ENCODE results near the gene PSME2.

Gene PSME2

GRCh38 chr14:24179294-24179960 lies 33.0 kb upstream of the PSME2 start:
- DNase-seq: no peak

DNA sequence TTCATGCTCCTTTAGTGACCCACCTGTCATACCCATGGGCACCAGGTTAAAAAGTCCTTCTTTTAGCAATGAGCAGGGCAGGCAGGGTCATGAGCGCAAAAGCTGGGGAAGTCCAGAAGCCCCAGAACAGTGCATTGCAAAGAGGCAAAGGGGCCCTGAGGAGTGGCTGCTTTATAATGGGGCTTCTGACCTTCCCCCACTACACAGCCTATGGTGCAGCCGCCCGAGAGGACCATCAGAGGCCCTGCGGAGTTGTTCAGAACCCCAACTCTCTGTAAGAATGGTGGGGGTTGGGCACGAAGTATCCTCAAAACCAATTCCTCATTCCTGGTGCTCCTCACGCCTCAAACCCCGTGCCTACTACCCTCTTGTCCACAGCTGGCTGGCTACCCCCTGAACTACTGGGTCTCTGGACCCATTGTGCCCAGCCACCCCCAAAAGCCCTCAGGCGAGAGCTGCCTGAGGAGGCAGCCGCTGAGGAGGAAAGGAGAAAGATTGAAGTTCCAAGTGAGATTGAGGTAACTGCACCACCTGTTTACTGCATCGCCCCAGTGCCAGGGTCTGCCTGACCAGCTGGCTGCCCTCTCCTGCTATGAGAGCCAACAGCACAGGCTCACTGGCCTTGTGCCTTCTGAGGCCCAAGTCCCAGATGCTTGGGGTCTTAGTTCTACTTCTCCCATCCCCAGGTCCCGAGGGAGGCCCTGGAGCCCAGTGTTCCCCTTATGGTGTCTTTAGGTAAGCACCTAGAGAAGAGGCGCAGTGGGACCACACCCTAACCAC lies 32.2 kb upstream of the PSME2 start:
- no peak for DNase-seq

- DNase-seq: no peak
Observed at GRCh38 chr14:24177891-24178290, 31.5 kb upstream of the PSME2 start.

- DNase-seq: no peak
Observed at GRCh38 chr14:24177041-24177825, 30.8 kb upstream of the PSME2 start.

DNA sequence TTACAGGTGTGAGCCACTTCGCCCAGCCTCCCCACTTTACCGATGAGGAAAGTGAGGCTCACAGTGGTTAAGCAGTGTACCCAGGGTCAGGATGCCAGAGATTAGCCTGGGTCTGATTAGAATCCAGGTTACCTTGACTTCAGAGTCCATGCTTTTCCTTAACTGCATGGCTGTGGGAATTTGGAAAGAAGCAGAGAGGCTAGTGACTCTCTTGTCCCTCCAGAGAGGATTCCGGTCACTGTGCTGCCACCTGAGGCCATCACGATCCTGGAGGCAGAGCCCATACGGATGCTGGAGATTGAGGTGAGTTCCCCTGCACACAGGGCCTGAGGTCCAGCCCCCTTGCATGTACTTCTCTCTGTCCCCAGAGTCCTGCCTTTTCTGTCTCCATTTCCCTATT lies 30.2 kb upstream of the PSME2 start:
- DNase-seq: no peak

GRCh38 chr14:24172871-24173281 lies 26.5 kb upstream of the PSME2 start:
- DNase-seq: no peak

- no peak for DNase-seq
Observed at GRCh38 chr14:24172261-24172860, 26.0 kb upstream of the PSME2 start.

DNA sequence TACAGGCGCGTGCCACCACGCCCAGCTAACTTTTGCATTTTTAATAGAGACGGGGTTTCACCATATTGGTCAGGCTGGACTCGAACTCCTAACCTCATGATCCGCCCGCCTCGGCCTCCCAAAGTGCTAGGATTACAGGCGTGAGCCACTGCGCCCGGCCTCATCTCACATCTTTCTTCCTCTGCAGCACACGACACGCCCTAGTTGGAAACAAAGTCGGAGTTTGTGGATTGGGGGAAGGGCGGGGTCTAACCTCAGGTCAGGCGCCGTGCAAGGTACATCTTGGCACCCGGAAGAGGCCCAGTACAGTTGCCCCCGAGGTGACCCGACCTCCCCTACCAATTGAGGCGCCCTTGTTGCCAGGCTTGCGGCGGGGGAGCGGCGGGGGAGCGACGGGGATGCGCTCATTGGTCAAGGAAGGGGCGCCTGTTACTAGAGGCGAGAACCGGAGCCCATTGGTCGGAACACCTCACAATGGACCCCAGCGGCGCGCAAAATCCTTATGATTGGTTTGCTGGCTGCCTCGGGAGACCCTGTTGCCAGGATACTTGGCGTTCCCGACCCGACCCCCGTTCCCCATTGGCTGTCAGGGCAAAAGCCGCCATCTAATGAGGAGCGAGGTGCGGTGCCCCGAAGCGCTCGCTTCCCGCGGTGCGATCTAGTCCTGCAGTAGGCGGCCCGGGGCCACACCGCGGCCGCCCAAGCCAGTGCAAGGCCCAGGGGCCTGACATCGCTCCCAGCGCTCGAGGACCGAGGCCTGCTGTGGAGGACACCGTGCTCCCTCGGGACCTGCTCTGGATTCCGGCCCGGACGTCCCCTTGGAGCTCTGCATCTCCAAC lies 25.2 kb upstream of the PSME2 start, which contains the start of gene REC8:
Gene REC8, plus strand, starts transcription at position 659 of the 839 bp plus-strand sequence. CDS start 473 bp downstream, outside the sequence.
- DNase-seq: peak; percentile 66 to 76

DNA sequence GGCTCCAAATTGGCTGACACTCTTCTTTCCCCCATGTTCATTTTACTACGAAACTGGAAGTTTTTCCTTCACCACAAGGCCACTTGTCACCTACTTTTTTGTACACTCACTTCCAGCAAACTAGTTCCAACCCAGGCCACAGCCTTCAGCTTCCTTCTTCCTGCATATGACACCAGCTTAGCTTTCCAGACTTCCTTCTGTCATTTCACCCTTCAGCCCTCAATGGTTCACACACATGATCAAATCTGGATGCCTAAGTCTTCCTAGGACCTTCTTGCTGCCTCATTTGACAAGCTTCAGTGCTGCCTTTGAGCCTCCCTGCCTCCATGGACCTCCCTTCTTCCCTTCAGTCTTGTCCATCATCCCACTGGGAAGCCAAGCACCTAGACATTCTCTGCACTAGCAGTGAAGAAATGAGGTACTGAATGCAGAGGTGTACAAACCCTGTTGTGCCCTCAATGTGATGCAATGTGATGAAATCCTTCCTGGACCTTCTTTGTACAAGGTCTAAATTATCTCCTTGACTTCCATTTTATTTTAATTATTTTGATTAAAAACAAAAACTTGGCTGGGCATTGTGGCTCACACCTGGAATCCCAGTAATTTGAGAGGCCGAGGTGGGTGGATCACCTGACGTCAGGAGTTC lies 21.2 kb upstream of the PSME2 start:
- no peak for DNase-seq

- DNase-seq: no peak
Observed at GRCh38 chr14:24165785-24166184, 19.4 kb upstream of the PSME2 start.

GRCh38 chr14:24164518-24164991 lies 18.1 kb upstream of the PSME2 start:
- no peak for DNase-seq

DNA sequence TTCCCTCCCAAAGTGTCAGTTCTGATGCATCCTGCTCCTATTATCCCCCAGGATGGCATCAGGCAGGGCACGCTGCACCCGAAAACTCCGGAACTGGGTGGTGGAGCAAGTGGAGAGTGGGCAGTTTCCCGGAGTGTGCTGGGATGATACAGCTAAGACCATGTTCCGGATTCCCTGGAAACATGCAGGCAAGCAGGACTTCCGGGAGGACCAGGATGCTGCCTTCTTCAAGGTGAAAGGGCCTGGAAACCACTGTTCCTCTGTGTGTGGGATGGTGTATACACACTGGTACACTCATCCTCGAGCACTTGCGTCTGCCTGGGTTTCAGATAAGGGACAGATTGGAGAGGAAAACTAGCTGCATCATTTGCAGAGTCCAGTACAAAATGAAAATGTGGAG lies 15.7 kb upstream of the PSME2 start:
- DNase-seq: peak; percentile 37 to 53

GRCh38 chr14:24160850-24161804 lies 14.7 kb upstream of the PSME2 start, which contains the start of gene IRF9:
IRF9 (plus strand) TSS chr14:24161265; CDS start chr14:24162145, 880 bp downstream.
- DNase-seq: peak; percentile 98 to 99

GRCh38 chr14:24160499-24160849 lies 14.1 kb upstream of the PSME2 start:
- no peak for DNase-seq

- no peak for DNase-seq
Observed at GRCh38 chr14:24159777-24160498, 13.5 kb upstream of the PSME2 start.

DNA sequence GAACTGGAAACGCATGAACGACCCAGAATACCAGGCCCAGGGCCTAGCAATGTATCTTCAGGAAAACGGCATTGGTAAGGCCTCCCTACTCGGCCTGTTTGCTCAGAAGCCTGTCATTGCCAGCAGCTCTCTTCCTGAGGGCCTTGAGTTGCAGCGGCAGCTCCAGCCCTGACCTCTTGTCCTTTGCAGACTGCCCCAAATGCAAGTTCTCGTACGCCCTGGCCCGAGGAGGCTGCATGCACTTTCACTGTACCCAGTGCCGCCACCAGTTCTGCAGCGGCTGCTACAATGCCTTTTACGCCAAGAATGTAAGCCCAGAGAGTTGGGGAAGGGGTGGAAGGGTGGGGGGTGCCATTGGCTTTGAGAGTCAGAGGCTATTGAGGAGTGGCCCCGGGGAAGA lies 10.9 kb upstream of the PSME2 start:
- DNase-seq: no peak

DNA sequence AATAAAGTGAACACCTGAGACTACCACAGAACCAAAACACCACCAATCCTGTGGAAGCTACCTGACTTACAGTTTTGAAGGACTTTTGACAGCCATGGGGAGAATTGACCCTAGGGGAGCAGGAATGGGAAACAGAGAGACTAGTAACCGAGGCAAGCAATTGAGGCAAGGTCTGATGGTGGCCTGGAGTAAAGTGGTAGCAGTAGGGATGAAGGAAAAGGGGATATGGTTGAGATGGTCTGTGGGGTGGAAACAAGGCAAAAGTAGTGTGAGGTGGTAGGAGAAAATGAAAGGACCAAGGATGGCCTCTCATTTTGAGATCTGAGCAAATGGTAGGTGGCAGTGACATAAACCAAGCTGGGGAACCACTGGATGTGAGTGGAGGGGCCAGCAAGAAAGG lies 10.4 kb upstream of the PSME2 start:
- DNase-seq: no peak

DNA sequence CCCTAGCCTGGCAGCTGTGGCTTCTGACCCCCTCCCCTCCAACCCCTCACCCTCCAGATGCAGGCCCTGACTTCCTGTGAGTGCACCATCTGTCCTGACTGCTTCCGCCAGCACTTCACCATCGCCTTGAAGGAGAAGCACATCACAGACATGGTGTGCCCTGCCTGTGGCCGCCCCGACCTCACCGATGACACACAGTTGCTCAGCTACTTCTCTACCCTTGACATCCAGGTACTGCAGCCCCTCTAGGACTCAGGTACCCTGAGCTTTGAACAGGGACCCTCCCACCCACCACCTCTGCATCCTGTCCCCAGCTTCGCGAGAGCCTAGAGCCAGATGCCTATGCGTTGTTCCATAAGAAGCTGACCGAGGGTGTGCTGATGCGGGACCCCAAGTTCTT lies 8.7 kb upstream of the PSME2 start:
- DNase-seq: no peak

DNA sequence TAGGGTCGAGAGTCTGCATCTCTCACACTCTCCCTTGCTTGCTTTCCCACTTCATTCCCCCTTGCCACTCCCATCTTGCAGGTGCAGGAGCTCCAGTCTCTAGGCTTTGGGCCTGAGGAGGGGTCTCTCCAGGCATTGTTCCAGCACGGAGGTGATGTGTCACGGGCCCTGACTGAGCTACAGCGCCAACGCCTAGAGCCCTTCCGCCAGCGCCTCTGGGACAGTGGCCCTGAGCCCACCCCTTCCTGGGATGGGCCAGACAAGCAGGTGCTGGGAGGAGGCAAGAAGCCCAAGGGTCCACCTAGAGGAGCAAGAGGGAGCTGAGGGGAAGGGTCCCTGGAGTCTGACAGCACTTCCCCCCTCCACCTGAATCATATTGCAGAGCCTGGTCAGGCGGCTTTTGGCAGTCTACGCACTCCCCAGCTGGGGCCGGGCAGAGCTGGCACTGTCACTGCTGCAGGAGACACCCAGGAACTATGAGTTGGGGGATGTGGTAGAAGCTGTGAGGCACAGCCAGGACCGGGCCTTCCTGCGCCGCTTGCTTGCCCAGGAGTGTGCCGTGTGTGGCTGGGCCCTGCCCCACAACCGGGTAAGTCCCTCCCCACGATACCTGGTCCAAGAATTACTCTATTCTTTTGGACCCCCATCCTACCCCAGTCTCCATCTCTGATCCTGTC lies 5.1 kb upstream of the PSME2 start:
- DNase-seq: no peak

Measured in activated CD4-positive, alpha-beta T cell treated with anti-CD3 and anti-CD28 coated beads, Interleukin-2, amount 50 U/mL, for 48 hours (primary cell).